ACHN (cell line): ENCODE measurements around the gene COL28A1.

Experiments
- DNase-seq: peaks from one replicate; pipeline ENCODE4 v3.0.0-alpha.2; 2015
- in situ Hi-C: cut with HindIII; loops from 2 replicates; pipeline ENCODE4 v1.10.0; 2017; ENCODE audit warnings: low sequenced_read_pairs, low pct_ligation_motif_present, low pct_unique_long_range_greater_than_20kb

Gene COL28A1

DNA sequence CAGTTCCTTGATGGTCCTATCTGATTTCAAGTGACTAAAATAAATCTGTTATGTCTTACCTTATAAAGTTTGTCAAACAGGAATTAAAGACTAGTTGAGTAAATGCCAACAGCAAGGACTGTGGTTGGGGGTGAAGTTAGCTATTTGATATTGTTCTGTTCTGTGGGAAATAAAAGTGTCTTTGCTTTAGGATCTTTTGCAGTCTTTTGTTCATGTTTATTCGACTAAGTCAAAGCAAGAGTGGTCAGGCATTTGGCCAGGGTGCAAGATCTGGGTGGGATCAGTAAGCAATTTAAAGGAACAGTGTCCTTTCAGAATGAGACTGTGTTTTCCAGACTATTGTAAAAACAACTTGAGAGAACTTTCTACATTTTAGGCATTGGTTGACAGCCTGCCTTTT is at the start of gene COL28A1:
Gene COL28A1 (minus strand): TSS at position 183 of the 400 bp plus-strand sequence. CDS start 2,998 bp downstream, outside the sequence.
- in situ Hi-C loops: loop anchor here (25.0 kb wide), 1 partner anchor 123 kb away; no protein-coding TSS in a partner anchor
- no peak for DNase-seq

DNA sequence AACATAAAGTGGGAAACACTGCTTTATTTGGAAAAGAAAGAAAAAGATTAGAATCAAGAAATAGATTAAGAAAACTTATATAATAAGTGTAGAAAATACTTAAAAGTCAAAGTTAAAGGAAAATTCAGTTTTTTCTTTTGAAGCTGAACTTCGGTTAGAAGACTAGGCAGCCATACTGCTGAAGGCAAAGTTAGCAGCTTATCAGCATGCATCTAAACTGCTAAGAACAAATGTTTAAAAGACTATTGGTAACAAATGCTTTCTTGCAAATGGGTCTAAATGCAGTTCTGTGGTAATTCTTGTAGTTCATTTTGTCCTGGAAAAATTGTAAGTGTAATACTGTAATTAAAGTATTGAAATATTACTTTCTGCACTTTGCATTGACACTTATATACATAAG is 49.0 kb upstream of the COL28A1 start:
- DNase-seq: no peak
- in situ Hi-C loops: no loop called here

DNA sequence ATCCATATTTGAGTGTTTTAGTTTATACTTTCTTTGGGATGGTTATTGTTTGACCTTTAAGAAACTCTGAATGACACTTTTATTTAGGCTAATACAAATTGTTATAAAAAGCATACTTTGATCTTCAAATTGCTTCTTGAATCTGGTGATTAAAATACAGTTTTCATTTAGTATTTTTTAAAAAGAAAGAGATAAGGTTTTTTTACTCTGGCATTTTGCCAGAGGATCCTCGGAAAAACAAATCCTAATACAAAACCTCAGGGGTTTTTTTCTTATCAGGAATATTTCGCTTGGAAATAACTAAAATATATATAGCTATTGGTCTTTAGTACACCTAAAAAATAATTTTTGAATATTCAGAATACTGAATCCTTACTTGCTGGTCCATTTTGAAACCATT is 48.1 kb upstream of the COL28A1 start:
- in situ Hi-C loops: no loop called here
- DNase-seq: no peak

DNA sequence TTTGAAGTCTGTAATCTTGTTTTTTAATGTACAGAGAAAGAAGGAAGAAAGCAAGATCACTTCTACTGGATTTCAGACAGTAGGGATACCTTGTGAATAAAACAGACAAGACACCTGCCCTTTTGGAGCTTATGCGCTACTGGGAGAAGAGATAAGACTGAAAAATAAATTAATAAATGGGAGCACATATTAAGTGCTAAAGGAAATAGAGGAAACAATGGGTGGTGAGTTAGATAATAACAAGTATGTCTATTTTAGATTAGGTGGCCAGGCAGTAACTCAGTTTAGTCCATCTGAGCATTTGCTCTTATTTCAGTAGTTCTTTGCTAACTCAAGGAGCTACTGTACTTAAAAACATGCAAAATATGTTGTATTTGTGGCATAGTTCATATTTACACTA is 46.9 kb upstream of the COL28A1 start:
- DNase-seq: no peak
- in situ Hi-C loops: no loop called here

DNA sequence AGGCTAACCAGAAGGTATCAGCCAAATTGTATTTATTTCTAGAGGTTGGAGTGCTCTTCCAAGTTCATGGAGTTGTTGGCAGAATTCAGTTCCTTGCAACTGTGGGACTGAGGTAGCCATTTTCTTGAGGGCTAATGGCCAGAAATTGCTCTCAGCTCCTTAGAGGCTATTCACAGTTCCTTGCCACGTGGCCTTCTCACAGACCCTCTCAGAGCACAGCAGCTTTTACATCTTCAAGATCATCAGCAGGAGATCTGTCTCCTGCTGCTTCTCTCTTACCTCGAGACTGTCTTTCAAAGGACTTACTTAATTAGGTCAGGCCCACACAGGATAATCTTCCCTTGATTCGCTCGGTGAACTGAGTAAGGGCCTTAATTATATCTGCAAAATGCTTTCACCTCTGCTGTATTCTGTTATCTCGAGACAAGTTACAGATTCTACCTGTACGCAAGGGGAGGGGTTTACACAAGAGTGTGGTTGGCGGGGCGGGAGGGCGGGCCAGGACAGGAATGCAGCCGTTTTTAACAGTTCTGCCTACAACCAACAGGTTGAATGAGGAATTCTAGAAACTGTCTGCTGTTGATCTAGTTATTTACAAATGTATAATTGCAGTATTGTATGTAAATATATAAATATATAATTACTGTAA is 46.0 kb upstream of the COL28A1 start:
- DNase-seq: no peak
- in situ Hi-C loops: no loop called here

DNA sequence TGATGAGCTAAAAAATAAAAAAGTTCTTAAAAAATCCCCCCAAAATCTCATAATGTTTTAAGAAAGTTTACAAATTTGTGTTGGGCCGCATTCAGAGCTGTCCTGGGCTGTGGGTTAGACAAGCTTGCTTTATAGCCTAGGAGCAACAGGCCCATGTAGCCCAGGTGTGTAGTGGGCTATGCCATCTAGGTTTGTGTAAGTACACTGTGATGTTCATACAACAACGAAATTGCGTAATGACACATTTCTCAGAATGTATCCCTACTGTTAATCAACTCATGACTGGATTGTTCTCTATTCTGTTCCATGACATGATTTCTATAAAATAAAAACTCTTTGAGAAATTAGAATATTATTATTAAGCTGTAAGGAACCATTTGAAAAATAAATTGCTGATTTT is 44.0 kb upstream of the COL28A1 start:
- in situ Hi-C loops: no loop called here
- DNase-seq: no peak

DNA sequence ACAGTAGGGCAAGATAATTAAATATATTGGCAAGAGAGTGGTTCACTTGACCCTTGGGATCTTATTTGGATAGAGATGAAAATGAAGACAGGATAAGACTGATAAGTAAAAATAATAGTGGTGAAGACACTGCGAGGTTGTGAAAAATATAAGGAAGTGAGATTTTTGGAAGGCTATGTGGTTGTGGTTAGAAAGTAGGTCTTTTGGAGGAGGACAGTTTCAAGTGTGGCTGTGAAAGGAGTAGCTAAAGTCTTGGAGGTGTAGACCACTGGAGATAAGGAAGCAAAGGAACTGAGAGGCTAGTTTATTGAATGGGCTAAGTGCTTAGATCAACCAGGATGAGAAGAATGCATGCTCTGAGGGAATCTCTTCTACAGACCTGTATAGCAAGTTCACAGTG is 42.2 kb upstream of the COL28A1 start:
- no peak for DNase-seq
- in situ Hi-C loops: no loop called here

DNA sequence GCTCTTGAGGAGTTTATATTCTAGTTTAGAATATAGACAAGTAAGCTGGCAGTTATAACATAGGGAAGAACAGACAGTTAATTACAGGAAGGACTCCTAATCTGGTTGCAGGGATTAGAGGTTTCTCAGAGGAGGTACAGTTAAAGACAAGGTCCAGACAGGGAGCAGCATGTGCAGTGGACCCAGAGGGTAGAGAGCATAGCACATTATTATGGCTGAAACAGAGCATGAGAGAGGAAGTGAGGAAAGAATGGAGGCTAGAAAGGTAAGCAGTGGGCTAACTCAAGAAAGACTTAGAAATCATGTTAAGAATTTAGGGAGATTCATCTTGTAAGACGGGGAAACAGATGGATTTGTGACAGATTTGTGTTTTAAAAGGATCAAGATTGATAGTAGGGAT is 40.7 kb upstream of the COL28A1 start:
- no peak for DNase-seq
- in situ Hi-C loops: no loop called here

DNA sequence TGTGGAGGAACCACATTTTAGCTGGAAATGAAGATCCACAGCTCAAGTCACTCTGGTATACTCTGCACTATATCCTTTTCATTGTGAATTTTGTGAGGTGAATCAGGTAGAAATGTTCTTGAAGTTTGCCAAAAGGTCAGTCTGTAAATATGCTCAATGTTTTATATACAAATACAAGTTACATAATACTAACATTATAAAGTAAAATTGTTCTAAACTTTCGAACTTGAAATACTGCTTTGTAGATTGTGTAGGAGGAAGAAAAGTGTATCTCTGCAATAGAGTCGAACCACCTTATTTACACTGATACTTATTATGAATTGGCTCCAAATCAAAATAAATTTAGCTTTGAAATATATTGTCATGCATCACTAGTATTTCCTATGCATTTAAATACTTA is 38.0 kb upstream of the COL28A1 start:
- DNase-seq: no peak
- in situ Hi-C loops: no loop called here

DNA sequence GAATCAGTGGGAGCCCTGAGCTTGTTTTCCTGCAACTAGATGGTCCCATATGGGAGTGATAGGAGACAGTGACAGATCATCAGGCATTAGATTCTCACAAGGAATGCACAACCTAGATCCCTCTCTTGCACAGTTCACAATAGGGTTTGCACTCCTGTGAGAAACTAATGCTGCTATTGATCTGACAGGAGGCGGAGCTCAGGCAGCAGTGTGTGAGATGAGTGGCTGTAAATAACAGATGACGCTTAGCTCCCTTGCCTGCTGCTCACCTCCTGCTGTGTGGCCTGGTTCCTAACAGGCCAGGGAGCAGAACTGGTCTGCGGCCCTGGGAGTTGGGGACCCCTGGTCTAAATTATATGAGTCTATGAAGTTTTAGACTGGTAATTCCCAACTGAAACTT is 34.9 kb upstream of the COL28A1 start:
- no peak for DNase-seq
- in situ Hi-C loops: no loop called here

DNA sequence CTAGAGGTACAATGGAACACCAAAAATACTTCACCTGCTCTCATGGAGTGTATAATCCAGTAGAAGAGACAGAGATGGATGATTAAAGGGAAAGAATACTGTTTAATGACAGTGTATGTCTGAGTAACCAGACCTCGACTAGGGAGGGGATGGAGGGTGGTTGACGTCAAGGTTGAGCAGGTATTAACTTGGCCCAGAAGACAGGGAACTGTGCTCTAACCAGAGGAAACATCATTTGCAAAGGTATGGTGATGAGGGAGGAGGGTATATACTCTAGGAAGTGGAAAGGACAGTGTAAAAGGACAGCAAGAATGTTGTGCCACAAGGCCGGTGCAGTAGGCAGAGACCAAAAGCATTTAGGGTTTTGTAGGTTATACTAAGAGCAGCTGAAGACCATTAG is 33.9 kb upstream of the COL28A1 start:
- in situ Hi-C loops: no loop called here
- DNase-seq: no peak

DNA sequence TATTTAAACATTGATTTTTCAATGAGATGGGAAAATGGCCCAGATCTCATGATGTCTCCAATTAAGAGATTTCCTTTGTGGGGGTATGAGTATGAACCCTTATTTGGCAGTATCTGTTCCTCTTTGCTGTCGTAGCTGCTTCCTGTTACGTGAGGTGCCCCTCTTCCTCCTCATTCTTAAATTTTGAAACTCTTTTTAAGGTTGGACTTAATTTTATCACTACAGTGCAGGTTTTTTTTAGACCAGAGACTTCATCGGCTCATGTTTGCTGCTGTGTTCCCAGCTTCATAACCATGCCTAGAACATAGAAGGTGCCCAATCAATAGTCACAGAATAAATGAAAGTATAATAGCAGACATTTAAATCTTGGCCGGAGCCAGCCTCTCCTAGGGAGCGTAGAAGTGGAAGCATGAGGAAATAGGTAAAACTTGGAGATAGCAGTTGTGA is 33.4 kb upstream of the COL28A1 start:
- no peak for DNase-seq
- in situ Hi-C loops: no loop called here

DNA sequence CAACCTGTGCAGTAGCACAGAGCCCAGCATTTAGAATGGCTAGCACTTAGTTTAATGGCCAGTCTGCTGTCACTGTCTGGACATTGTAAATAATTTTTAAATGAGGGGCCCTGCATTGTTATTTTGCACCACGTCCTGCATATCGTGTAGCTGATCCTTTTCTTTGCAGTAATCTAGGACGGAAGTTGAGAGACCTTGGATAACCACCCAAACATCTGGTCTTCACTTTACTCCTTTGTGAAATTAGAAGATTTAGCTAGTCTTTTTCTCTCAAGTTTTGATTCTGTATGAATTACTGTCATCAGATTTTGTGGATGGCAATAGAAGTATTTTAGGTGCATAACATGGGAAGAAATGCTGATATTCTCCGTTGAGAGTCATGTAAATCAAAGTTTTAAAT is 32.9 kb upstream of the COL28A1 start:
- no peak for DNase-seq
- in situ Hi-C loops: no loop called here

DNA sequence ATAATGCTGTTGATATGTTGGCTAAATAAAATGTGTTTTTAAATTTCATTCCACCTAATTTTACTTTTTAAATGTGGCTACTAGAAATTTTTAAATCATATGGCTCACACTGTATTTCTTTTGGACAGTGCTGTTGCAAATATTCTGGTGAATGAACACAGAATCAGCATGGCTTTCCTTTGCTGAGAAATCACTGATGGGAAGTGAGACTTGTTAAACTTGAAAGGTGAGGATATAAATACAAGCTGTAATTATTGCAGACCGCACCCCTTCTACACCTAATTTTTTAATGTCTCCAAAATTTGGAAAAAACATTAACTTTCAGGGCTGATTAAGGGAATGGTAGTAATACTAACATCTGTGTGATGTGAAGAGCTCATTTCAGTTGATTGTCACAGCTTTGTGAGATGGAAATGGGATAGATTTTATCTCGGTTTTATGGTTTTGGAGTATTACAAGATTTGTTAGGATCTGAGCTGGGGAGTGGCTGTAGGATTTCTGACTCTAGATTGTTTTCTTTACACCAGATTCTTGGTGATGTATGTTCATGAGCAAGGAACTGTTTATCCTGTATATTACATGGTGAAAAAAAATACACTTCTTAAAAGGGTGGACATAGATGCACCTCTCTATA is 32.3 kb upstream of the COL28A1 start:
- no peak for DNase-seq
- in situ Hi-C loops: no loop called here

DNA sequence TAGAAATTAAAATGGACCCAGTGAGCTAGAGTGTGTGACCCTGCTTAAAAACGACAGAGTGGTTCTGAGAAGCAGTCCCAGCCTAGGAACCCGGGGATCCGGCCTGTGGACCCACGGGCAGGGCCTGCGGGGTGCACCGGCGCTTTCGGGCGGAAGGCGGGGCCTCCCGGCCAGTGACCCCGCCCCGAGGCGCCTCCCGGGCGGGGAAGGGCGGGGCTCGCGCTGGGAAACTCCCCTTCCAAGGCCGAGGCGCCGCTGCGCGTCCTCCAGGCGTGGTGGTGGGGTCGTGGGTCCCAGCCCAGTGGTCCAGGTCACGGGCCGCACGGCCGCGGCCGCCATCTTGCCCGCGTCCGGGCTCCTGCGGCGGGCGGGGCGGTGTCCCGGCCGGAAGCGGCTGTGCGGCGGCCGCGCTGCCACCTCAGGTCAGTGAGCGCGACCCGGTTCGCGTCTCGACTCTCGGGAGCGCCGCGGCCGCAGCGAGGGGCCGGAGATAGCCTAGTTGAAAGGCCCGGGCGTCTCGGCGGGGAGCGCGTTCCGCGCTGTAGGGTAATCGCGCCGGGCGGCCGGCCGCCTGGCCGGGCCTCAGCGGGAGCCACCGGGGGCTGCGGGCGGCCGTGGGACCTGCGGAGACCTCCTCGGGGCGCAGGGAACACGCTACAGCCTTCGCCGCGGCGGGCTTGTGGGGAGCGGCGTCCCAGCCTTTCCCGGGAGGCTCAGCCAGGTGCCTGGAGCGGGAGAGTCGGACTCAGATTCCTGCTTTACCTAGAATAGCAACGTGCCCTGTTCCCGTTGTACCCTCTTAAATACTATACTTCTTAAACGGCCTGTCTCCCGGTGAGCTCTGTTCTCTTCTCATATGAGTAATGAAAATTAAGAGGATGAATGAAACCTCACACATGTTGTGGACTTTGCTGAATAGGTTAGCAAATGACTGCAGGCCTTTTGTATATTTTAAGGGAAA is 31.3 kb upstream of the COL28A1 start, which contains the start of gene MIOS:
Gene MIOS (plus strand): TSS at position 234 of the 961 bp plus-strand sequence. CDS start 5,592 bp downstream, outside the sequence.
- peak; percentile 94 for DNase-seq
- in situ Hi-C loops: no loop called here

DNA sequence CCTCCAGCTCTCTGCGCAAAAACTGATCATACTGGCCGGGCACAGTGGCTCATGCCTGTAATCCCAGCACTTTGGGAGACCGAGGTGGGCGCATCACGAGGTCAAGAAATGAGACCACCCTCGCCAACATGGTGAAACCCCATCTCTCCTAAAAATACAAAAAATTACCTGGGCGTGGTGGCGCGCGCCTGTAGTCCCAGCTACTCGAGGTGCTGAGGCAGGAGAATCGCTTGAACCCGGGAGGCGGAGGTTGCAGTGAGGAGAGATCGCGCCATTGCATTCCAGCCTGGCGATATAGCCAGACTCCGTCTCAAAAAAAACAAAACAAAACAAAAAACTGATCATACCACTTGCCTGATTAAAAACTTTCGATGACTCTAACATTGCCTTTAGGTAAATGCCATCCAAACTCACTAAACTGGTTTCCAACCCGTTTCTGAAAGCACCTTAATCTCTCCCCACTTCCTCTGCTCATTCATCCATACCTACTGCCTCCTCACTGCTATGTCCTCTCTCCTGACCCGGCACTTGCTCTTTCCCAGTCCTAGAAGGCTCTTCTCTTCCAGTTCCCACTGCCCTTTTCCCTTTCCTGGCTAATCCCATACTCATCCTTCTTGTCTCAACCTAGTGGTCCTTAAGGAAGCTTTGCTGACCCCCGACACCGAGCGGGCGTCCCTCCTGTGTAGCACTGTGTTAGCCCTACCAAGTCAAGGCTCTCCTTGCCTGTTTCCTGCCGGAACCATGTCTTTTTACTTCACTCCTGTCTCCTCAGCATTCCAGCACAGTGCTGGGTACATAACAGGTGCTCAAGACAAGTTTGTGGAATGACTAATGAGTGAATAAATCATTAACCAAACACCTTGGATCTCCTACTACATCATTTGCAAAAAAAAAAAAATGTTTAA is 30.3 kb upstream of the COL28A1 start:
- DNase-seq: peak; percentile 79
- in situ Hi-C loops: no loop called here

DNA sequence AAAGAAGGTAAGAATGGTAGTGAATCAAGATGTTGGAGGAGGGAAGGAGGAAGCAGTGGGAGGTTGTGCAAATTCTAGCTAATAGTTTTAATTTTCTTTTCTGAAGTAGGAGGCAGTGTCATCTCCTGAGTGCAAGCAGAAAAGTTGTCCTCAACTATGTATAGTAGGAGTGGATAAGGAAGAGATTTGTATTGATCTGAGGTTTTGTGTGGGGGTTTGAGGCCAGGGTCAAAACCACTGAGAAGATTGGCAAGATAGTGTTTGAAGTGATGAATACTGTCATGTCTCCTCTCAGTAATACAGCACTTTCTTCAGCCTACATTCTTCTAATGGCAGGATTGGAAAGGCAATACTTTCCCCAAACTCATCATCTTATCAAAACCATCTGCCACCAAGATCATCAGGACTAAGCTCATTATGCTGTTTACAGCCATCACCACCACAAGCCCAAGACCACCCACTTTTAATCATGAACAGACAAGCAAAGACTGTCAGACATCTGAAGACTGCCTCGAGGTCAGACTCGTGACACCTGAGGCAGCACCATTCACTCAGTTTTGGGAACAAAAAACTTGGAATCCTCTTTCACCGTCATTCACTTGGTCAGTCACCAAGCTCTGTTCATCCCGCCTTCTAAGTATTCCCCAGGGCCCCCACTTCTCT is 29.5 kb upstream of the COL28A1 start:
- in situ Hi-C loops: no loop called here
- DNase-seq: no peak

DNA sequence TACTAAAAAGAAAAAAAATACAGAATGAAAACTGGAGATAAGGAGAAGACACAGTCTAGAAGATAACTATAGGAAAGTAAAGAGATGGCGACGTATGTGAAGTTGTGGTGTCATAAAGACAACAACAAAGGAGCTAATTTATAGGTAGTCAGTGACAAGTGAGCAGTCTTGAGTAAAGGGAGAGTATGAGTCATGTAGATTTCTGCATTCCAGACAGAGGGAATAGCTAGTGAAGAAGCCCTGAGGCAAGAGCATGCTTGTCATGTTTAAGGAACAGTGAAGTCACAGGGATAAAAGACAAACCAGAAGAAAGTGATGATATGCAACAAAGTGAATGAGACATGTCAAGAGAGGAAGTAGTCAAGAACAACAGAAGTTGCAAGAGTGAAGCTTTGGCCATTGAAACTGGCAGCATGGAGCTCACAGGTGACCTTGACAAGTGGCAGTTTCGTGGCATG is 28.7 kb upstream of the COL28A1 start:
- in situ Hi-C loops: no loop called here
- peak; percentile 83 for DNase-seq
